H9 (cell line): Measurements from ENCODE around the gene SBK3. TPM values are rescaled to one million over a fixed set of nuclear protein-coding genes. Genes with fewer than 3 reads are reported as not detected.

Experiments
- DNase-seq: peaks from one replicate; pipeline ENCODE4 v3.0.0-alpha.2; 2017
- H2AFZ ChIP-seq: one replicate; pipeline ENCODE4 v1.6.1; 2013; ENCODE audit warnings: mild to moderate bottlenecking, low read length, control low read depth, moderate library complexity
- H2AK5ac ChIP-seq: 2 replicates; pipeline ENCODE4 v1.6.1; 2013; ENCODE audit warnings: low read length, control low read depth, mixed read lengths; ENCODE audit not compliant: insufficient read length
- H2BK120ac ChIP-seq: one replicate; pipeline ENCODE4 v1.6.1; 2013; ENCODE audit warnings: low read depth, mild to moderate bottlenecking, low read length, control low read depth, inconsistent platforms; ENCODE audit not compliant: poor library complexity, severe bottlenecking
- H2BK12ac ChIP-seq: 2 replicates; pipeline ENCODE4 v1.6.1; 2013; ENCODE audit warnings: low read length, control low read depth, mixed read lengths, low read depth; ENCODE audit not compliant: insufficient read length
- H2BK15ac ChIP-seq: 2 replicates; pipeline ENCODE4 v1.6.1; 2013; ENCODE audit warnings: low read depth, low read length, control low read depth
- H2BK20ac ChIP-seq: one replicate; pipeline ENCODE4 v1.6.1; 2013; ENCODE audit warnings: low read depth, mild to moderate bottlenecking, low read length, control low read depth, inconsistent platforms; ENCODE audit not compliant: poor library complexity, severe bottlenecking
- H2BK5ac ChIP-seq: 2 replicates; pipeline ENCODE4 v1.6.1; 2013; ENCODE audit warnings: low read length, control low read depth, mixed read lengths; ENCODE audit not compliant: insufficient read length
- H3K14ac ChIP-seq: 2 replicates; pipeline ENCODE4 v1.6.1; 2013; ENCODE audit warnings: low read length, control low read depth; ENCODE audit not compliant: insufficient read depth
- H3K18ac ChIP-seq: 2 replicates; pipeline ENCODE4 v1.6.1; 2013; ENCODE audit warnings: low read depth, mild to moderate bottlenecking, mixed read lengths, low read length, control low read depth; ENCODE audit not compliant: insufficient read length
- H3K23ac ChIP-seq: 2 replicates; pipeline ENCODE4 v1.6.1; 2013; ENCODE audit warnings: low read length, control low read depth, mixed read lengths, low read depth; ENCODE audit not compliant: insufficient read length
- H3K23me2 ChIP-seq: 2 replicates; pipeline ENCODE4 v1.6.1; 2013; ENCODE audit warnings: low read depth, mild to moderate bottlenecking, mixed read lengths, low read length, control low read depth; ENCODE audit not compliant: insufficient read length, poor library complexity, severe bottlenecking
- H3K27ac ChIP-seq: 2 replicates; pipeline ENCODE4 v1.5.1; 2013; ENCODE audit warnings: low read length, control low read depth, mixed read lengths, low read depth; ENCODE audit not compliant: insufficient read length
- H3K27me3 ChIP-seq: 2 replicates; pipeline ENCODE4 v1.6.1; 2013; ENCODE audit warnings: low read length, control low read depth, inconsistent platforms; ENCODE audit not compliant: insufficient read depth
- H3K4ac ChIP-seq: 2 replicates; pipeline ENCODE4 v1.6.1; 2013; ENCODE audit warnings: low read depth, mild to moderate bottlenecking, control low read depth, inconsistent platforms, low read length, moderate library complexity
- H3K4me1 ChIP-seq: 2 replicates; pipeline ENCODE4 v1.6.1; 2013; ENCODE audit warnings: low read length, control low read depth, inconsistent platforms; ENCODE audit not compliant: insufficient read depth
- H3K4me2 ChIP-seq: 2 replicates; pipeline ENCODE4 v1.6.1; 2013; ENCODE audit warnings: low read length, control low read depth, mixed read lengths; ENCODE audit not compliant: insufficient read length, insufficient read depth
- H3K56ac ChIP-seq: 2 replicates; pipeline ENCODE4 v1.6.1; 2013; ENCODE audit warnings: low read depth, mild to moderate bottlenecking, mixed read lengths, low read length, control low read depth; ENCODE audit not compliant: insufficient read length
- H3K79me1 ChIP-seq: 2 replicates; pipeline ENCODE4 v1.6.1; 2013; ENCODE audit warnings: low read depth, mild to moderate bottlenecking, moderate library complexity, low read length, control low read depth, inconsistent platforms; ENCODE audit not compliant: insufficient read depth, poor library complexity, severe bottlenecking
- H3K79me2 ChIP-seq: 2 replicates; pipeline ENCODE4 v1.6.1; 2013; ENCODE audit warnings: low read length, control low read depth, inconsistent platforms; ENCODE audit not compliant: insufficient read depth
- H3K9ac ChIP-seq: 2 replicates; pipeline ENCODE4 v1.6.1; 2013; ENCODE audit warnings: low read length, control low read depth, mixed read lengths; ENCODE audit not compliant: insufficient read length; ENCODE audit errors: extremely low read depth
- H3K9me3 ChIP-seq: one replicate; pipeline ENCODE4 v1.6.1; 2013; ENCODE audit warnings: low read depth, low read length, inconsistent platforms; ENCODE audit not compliant: control insufficient read depth
- H3T11ph ChIP-seq: one replicate; pipeline ENCODE4 v1.6.1; 2013; ENCODE audit warnings: mild to moderate bottlenecking, low read length, control low read depth, inconsistent platforms
- H4K20me1 ChIP-seq: one replicate; pipeline ENCODE4 v1.6.1; 2013; ENCODE audit not compliant: control insufficient read depth, insufficient read length, insufficient read depth
- H4K5ac ChIP-seq: 2 replicates; pipeline ENCODE4 v1.6.1; 2013; ENCODE audit warnings: low read depth, mild to moderate bottlenecking, mixed read lengths, low read length, control low read depth; ENCODE audit not compliant: insufficient read length
- H4K8ac ChIP-seq: replicated peaks from 2 replicates; pipeline ENCODE4 v1.6.1; 2013; ENCODE audit warnings: low read length, control low read depth, mixed read lengths, low read depth; ENCODE audit not compliant: insufficient read length
- H4K91ac ChIP-seq: 2 replicates; pipeline ENCODE4 v1.6.1; 2013; ENCODE audit warnings: low read depth, mild to moderate bottlenecking, moderate library complexity, mixed read lengths, low read length, control low read depth; ENCODE audit not compliant: insufficient read length
- H3K27ac Mint-ChIP-seq, 3 experiments: 2 replicates in 2 of 3; 3 replicates in 1 of 3; pipeline ENCODE4 v1.8.0; 2020 to 2021; ENCODE audit warnings: mixed read lengths in 3 of 3, mild to moderate bottlenecking in 1 of 3, moderate library complexity in 1 of 3
- H3K27me3 Mint-ChIP-seq: 2 replicates; pipeline ENCODE4 v1.8.0; 2021; ENCODE audit warnings: low read depth, mild to moderate bottlenecking, moderate library complexity, mixed read lengths
- H3K36me3 Mint-ChIP-seq, 3 experiments: 2 replicates in 2 of 3; 3 replicates in 1 of 3; pipeline ENCODE4 v1.8.0; 2020 to 2021; ENCODE audit warnings: low read depth in 3 of 3, mixed read lengths in 3 of 3; ENCODE audit not compliant: insufficient read depth in 1 of 3
- H3K4me1 Mint-ChIP-seq, 2 experiments: 2 replicates each; pipeline ENCODE4 v1.8.0; 2020; ENCODE audit warnings: mixed read lengths in 2 of 2
- H3K4me3 Mint-ChIP-seq, 2 experiments: 2 replicates in 1 of 2; 3 replicates in 1 of 2; pipeline ENCODE4 v1.8.0; 2020 to 2021; ENCODE audit warnings: mild to moderate bottlenecking in 2 of 2, mixed read lengths in 2 of 2, moderate library complexity in 1 of 2
- H3K9me3 Mint-ChIP-seq, 2 experiments: 2 replicates in 1 of 2; 3 replicates in 1 of 2; pipeline ENCODE4 v1.8.0; 2020; ENCODE audit warnings: mild to moderate bottlenecking in 2 of 2, mixed read lengths in 2 of 2, moderate library complexity in 1 of 2
- CTCF ChIP-seq: fragments of 200-600 bp; sonication (generic); conservative IDR thresholded peaks from 3 replicates; pipeline ENCODE4 v1.8.0; 2021; ENCODE audit warnings: antibody characterized with exemption, mild to moderate bottlenecking
- WGBS: extraction: QIAGEN DNeasy Blood & Tissue Kit; methylation state at CpG from one replicate; pipeline ENCODE4 v1.1.7; 2013; ENCODE audit warnings: missing lambda C conversion rate, low lambda C conversion rate, mixed read lengths; ENCODE audit not compliant: insufficient read length; ENCODE audit errors: extremely low coverage; 5-methylcytosine and 5-hydroxymethylcytosine counted together
- total RNA-seq: library from RNA; stranded (reverse); gene quantifications from 2 replicates; pipeline ENCODE4 v1.2.1, GENCODE V29; 2021

SBK3 gene
- total RNA-seq, 1 experiment from 2014 or later = 0.70 TPM

GRCh38 chr19:55544014-55544413 lies 1.3 kb downstream of the SBK3 start:
- no peak overlapping the region for H2BK20ac ChIP-seq
- H4K91ac ChIP-seq = no peak overlapping the region
- no peak overlapping the region for H3K56ac ChIP-seq
- H3K9ac ChIP-seq = no peak overlapping the region
- no peaks in the 10 kb centered on the region for H3K79me2 ChIP-seq
- Mint-ChIP-seq H3K27me3 (peaks cover 17% of the 10 kb centered on the region), H3K9me3 (peaks cover 6 to 14% of the 10 kb centered on the region in 2 experiments; a peak in 4 of 5 replicates), H3K27ac (no peak overlapping the region), H3K36me3 (peaks cover 0 to 6% (median 0%) of the 10 kb centered on the region in 3 experiments; a peak in 2 of 7 replicates), H3K4me3 (no peak overlapping the region), H3K4me1 (peaks cover 15 to 47% of the 10 kb centered on the region in 2 experiments)
- H4K5ac ChIP-seq = no peak overlapping the region
- H3K4me1 ChIP-seq = no peaks in the 10 kb centered on the region
- WGBS = no CpG with 5 or more reads among the region's 15 CpGs
- H3K4me2 ChIP-seq = no peak overlapping the region
- no peak overlapping the region for H3T11ph ChIP-seq
- H2BK15ac ChIP-seq = no peak overlapping the region
- H3K23me2 ChIP-seq = no peaks in the 10 kb centered on the region
- H3K18ac ChIP-seq = no peak overlapping the region
- 0 out of 2 replicates have a peak overlapping the region, but pooled peaks have one; percentile 22 for H3K14ac ChIP-seq
- H4K8ac ChIP-seq = no peak overlapping the region
- no peak overlapping the region for H2AK5ac ChIP-seq
- no peak overlapping the region for H2BK5ac ChIP-seq
- H2AFZ ChIP-seq = no peak overlapping the region
- no peak for DNase-seq
- H2BK12ac ChIP-seq = no peak overlapping the region
- peaks cover 2% of the 10 kb centered on the region for H4K20me1 ChIP-seq
- H2BK120ac ChIP-seq = no peak overlapping the region
- no peaks in the 10 kb centered on the region for H3K9me3 ChIP-seq
- no peak overlapping the region for H3K4ac ChIP-seq
- H3K27ac ChIP-seq = no peak overlapping the region
- H3K23ac ChIP-seq = no peak overlapping the region
- H3K27me3 ChIP-seq = no peaks in the 10 kb centered on the region
- H3K79me1 ChIP-seq = no peaks in the 10 kb centered on the region
- no peak for TF ChIP-seq CTCF
